ENCODE results near the gene RNF167.

DNA sequence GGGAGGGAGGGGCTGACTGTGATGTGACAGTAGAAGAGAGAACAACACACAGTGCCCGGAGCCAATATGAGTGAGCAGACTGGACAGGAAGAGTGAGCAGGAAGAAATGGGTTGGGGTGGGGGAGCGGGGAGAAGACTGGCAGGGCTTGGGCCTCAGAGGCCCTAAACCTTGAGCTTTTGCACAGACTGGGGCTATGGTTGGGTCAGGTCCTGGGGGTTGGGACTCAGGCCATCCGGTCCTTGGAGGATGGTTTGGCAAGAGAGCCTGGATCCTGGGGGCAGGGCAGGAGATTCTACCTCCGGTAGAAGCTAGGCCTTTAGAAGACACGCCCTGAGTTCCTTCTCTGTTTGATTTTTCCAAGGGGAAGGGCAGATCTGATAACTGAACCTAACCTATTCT lies 46.3 kb downstream of the RNF167 start:
- TF ChIP-seq, protein P1, sequence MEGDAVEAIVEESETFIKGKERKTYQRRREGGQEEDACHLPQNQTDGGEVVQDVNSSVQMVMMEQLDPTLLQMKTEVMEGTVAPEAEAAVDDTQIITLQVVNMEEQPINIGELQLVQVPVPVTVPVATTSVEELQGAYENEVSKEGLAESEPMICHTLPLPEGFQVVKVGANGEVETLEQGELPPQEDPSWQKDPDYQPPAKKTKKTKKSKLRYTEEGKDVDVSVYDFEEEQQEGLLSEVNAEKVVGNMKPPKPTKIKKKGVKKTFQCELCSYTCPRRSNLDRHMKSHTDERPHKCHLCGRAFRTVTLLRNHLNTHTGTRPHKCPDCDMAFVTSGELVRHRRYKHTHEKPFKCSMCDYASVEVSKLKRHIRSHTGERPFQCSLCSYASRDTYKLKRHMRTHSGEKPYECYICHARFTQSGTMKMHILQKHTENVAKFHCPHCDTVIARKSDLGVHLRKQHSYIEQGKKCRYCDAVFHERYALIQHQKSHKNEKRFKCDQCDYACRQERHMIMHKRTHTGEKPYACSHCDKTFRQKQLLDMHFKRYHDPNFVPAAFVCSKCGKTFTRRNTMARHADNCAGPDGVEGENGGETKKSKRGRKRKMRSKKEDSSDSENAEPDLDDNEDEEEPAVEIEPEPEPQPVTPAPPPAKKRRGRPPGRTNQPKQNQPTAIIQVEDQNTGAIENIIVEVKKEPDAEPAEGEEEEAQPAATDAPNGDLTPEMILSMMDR (IDR thresholded peaks at IDR 0.05; ENCODE audit: low read length), result no peak
- TF ChIP-seq EZH2 (optimal IDR thresholded peaks at IDR 0.05; ENCODE audit: low read depth, low read length) (no peak), EZH2phosphoT487 (IDR thresholded peaks at IDR 0.05; ENCODE audit: low read length) (no peak)

All from MM.1S (cell line).